ENCODE data around the gene COL1A1. TPM values are rescaled to one million over a fixed set of nuclear protein-coding genes. Genes with fewer than 3 reads are reported as not detected.
A peak's percentile ranks its signal among the peaks of the same experiment; 100 is the strongest.

Gene COL1A1
- total and polyA plus RNA-seq, 2 of the 13 experiments (the other 11 are each of a cell fraction or from before 2014, with no cell fraction given): 0.05 TPM; not detected in 1

- TF ChIP-seq ZNF691 (CRISPR knock-in tag; IDR thresholded peaks at IDR 0.05; ENCODE audit: borderline replicate concordance, low read depth) (no peak), ZNF766 (CRISPR knock-in tag; IDR thresholded peaks at IDR 0.05; ENCODE audit: borderline replicate concordance) (no peak), ATF6 (CRISPR knock-in tag; conservative IDR thresholded peaks at IDR 0.05) (no peak), RAD51 (IDR thresholded peaks at IDR 0.05; ENCODE audit: borderline replicate concordance) (0 out of 2 replicates have a peak, but pooled peaks have one; percentile 21), ZFAT (CRISPR knock-in tag; conservative IDR thresholded peaks at IDR 0.05) (no peak), HDAC6 (IDR thresholded peaks at IDR 0.05; ENCODE audit: low read depth, low read length) (no peak), BRF2 (CRISPR knock-in tag; IDR thresholded peaks at IDR 0.05) (no peak), ZNF558 (CRISPR knock-in tag; IDR thresholded peaks at IDR 0.05; ENCODE audit: borderline replicate concordance) (no peak), ZNF512B (CRISPR knock-in tag; IDR thresholded peaks at IDR 0.05; ENCODE audit: borderline replicate concordance) (no peak), ZKSCAN1 (IDR thresholded peaks at IDR 0.05; ENCODE audit: low read length) (no peak), KLF12 (CRISPR knock-in tag; IDR thresholded peaks at IDR 0.05; ENCODE audit: borderline replicate concordance) (no peak), USF2 (IDR thresholded peaks at IDR 0.05; ENCODE audit: low read depth, low read length) (peak; percentile 62), USF2 (CRISPR knock-in tag; IDR thresholded peaks at IDR 0.05; ENCODE audit: borderline replicate concordance) (peak; percentile 42; the same call in 1 of the 2 replicates), XRCC5 (optimal IDR thresholded peaks at IDR 0.05; ENCODE audit: low read length) (peak; percentile 19), HDAC2 (CRISPR knock-in tag; IDR thresholded peaks at IDR 0.05) (no peak), PRPF4 (IDR thresholded peaks at IDR 0.05; ENCODE audit: low read depth, low read length, poor library complexity, severe bottlenecking) (no peak), HMG20B (CRISPR knock-in tag; conservative IDR thresholded peaks at IDR 0.05) (no peak), HNRNPL (IDR thresholded peaks at IDR 0.05; ENCODE audit: low read depth, low read length) (peak; percentile 100), PCBP1 (IDR thresholded peaks at IDR 0.05; ENCODE audit: borderline replicate concordance, low read depth, low read length) (0 out of 2 replicates have a peak, but pooled peaks have one; percentile 48), ZNF572 (CRISPR knock-in tag; IDR thresholded peaks at IDR 0.05) (no peak), ZNF101 (CRISPR knock-in tag; IDR thresholded peaks at IDR 0.05; ENCODE audit: borderline replicate concordance, low read depth) (no peak), FOXA1 (IDR thresholded peaks at IDR 0.05) (no peak), FOXA1 (CRISPR knock-in tag; IDR thresholded peaks at IDR 0.05) (peak; percentile 37; the same call in 1 of the 2 replicates)
Measured at GRCh38 chr17:50181144-50181543, 20.3 kb downstream of the COL1A1 start (continued).
